WTC11 (cell line): Measurements from ENCODE around the gene BTBD9.

Experiments used
- ATF2 ChIP-seq: sonication (generic); formaldehyde crosslinking; IDR thresholded peaks from 2 replicates; pipeline ENCODE4 v1.8.1; 2022; ENCODE audit warnings: low read depth, missing genetic modification reagents, borderline replicate concordance
- CREB1 ChIP-seq: sonication (generic); formaldehyde crosslinking; IDR thresholded peaks from 2 replicates; pipeline ENCODE4 v1.8.0; 2023; ENCODE audit warnings: mild to moderate bottlenecking, missing genetic modification reagents
- CTCF ChIP-seq: fragments of 200-600 bp; IDR thresholded peaks from 2 replicates; pipeline ENCODE4 v1.8.0; 2022; ENCODE audit warnings: antibody characterized with exemption
- ESRRA ChIP-seq: sonication (generic); formaldehyde crosslinking; IDR thresholded peaks from 2 replicates; pipeline ENCODE4 v1.8.1; 2022; ENCODE audit warnings: mild to moderate bottlenecking, missing genetic modification reagents, borderline replicate concordance
- FOXP1 ChIP-seq: sonication (generic); formaldehyde crosslinking; IDR thresholded peaks from 2 replicates; pipeline ENCODE4 v1.8.0; 2022; ENCODE audit warnings: missing genetic modification reagents, mild to moderate bottlenecking, moderate library complexity, borderline replicate concordance
- IRF2 ChIP-seq: sonication (generic); formaldehyde crosslinking; IDR thresholded peaks from 2 replicates; pipeline ENCODE4 v1.8.0; 2022; ENCODE audit warnings: low read depth, missing genetic modification reagents, borderline replicate concordance
- ZBTB21 ChIP-seq: sonication (generic); formaldehyde crosslinking; IDR thresholded peaks from 2 replicates; pipeline ENCODE4 v1.8.1; 2023; ENCODE audit warnings: mild to moderate bottlenecking, missing genetic modification reagents, borderline replicate concordance
- ZNF138 ChIP-seq: sonication (generic); formaldehyde crosslinking; conservative IDR thresholded peaks from 2 replicates; pipeline ENCODE4 v1.8.1; 2022; ENCODE audit warnings: mild to moderate bottlenecking, moderate library complexity, missing genetic modification reagents
- ZNF416 ChIP-seq: fragments of 250-450 bp; sonication (Bioruptor Pico); IDR thresholded peaks from 2 replicates; pipeline ENCODE4 v1.9.0; 2021; ENCODE audit warnings: mild to moderate bottlenecking, inconsistent platforms
- ZNF423 ChIP-seq: fragments of 250-450 bp; sonication (Bioruptor Pico); IDR thresholded peaks from 2 replicates; pipeline ENCODE4 v2.1.2; 2022; ENCODE audit warnings: mild to moderate bottlenecking, moderate library complexity
- TF ChIP-seq, protein P1 (sequence below): fragments of 250-450 bp; sonication (Bioruptor Pico); IDR thresholded peaks from 2 replicates; pipeline ENCODE4 v1.9.0; 2021; ENCODE audit warnings: mild to moderate bottlenecking, borderline replicate concordance
- TF ChIP-seq, protein P2 (sequence below): sonication (generic); formaldehyde crosslinking; IDR thresholded peaks from 2 replicates; pipeline ENCODE4 v1.8.0; 2022; ENCODE audit warnings: mild to moderate bottlenecking, missing genetic modification reagents
- TF ChIP-seq, protein P3 (sequence below): sonication (generic); formaldehyde crosslinking; IDR thresholded peaks from 2 replicates; pipeline ENCODE4 v1.8.1; 2023; ENCODE audit warnings: mild to moderate bottlenecking, missing genetic modification reagents, moderate library complexity

GRCh38 chr6:38266921-38267354 is 372.8 kb downstream of the BTBD9 start:
- TF ChIP-seq CTCF (no peak), ESRRA (CRISPR knock-in tag) (no peak), ZNF416 (CRISPR knock-in tag) (no peak), ZNF138 (no peak), ZBTB21 (no peak), CREB1 (CRISPR knock-in tag) (no peak), ATF2 (CRISPR knock-in tag) (no peak), ZNF423 (no peak), FOXP1 (no peak), IRF2 (CRISPR knock-in tag) (no peak)
- TF ChIP-seq, protein P1, sequence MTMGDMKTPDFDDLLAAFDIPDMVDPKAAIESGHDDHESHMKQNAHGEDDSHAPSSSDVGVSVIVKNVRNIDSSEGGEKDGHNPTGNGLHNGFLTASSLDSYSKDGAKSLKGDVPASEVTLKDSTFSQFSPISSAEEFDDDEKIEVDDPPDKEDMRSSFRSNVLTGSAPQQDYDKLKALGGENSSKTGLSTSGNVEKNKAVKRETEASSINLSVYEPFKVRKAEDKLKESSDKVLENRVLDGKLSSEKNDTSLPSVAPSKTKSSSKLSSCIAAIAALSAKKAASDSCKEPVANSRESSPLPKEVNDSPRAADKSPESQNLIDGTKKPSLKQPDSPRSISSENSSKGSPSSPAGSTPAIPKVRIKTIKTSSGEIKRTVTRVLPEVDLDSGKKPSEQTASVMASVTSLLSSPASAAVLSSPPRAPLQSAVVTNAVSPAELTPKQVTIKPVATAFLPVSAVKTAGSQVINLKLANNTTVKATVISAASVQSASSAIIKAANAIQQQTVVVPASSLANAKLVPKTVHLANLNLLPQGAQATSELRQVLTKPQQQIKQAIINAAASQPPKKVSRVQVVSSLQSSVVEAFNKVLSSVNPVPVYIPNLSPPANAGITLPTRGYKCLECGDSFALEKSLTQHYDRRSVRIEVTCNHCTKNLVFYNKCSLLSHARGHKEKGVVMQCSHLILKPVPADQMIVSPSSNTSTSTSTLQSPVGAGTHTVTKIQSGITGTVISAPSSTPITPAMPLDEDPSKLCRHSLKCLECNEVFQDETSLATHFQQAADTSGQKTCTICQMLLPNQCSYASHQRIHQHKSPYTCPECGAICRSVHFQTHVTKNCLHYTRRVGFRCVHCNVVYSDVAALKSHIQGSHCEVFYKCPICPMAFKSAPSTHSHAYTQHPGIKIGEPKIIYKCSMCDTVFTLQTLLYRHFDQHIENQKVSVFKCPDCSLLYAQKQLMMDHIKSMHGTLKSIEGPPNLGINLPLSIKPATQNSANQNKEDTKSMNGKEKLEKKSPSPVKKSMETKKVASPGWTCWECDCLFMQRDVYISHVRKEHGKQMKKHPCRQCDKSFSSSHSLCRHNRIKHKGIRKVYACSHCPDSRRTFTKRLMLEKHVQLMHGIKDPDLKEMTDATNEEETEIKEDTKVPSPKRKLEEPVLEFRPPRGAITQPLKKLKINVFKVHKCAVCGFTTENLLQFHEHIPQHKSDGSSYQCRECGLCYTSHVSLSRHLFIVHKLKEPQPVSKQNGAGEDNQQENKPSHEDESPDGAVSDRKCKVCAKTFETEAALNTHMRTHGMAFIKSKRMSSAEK (CRISPR knock-in tag): no peak
- TF ChIP-seq, protein P2, sequence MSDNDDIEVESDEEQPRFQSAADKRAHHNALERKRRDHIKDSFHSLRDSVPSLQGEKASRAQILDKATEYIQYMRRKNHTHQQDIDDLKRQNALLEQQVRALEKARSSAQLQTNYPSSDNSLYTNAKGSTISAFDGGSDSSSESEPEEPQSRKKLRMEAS (CRISPR knock-in tag): no peak
- TF ChIP-seq, protein P3, sequence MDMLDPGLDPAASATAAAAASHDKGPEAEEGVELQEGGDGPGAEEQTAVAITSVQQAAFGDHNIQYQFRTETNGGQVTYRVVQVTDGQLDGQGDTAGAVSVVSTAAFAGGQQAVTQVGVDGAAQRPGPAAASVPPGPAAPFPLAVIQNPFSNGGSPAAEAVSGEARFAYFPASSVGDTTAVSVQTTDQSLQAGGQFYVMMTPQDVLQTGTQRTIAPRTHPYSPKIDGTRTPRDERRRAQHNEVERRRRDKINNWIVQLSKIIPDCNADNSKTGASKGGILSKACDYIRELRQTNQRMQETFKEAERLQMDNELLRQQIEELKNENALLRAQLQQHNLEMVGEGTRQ (CRISPR knock-in tag): no peak
